ENCODE measurements around the gene GATAD2A. TPM values are rescaled to one million over a fixed set of nuclear protein-coding genes. Genes with fewer than 3 reads are reported as not detected.

Gene GATAD2A
- total RNA-seq, 2 donors from 2014 or later = 27.7 to 32.9 TPM

GRCh38 chr19:19540715-19541515, 135.4 kb downstream of the GATAD2A start:
- Histone ChIP-seq H3K4me1 (peaks cover 0 to 41% of the 10 kb centered on the region in 2 donors), H3K9me3 (no peaks in the 10 kb centered on the region), H3K27ac (no peak overlapping the region), H3K4me3 (peak overlapping the region in 1 of 2 donors; percentile 34), H3K36me3 (no peaks in the 10 kb centered on the region), H3K27me3 (peaks cover 11 to 19% of the 10 kb centered on the region in 2 donors)
- no peak for TF ChIP-seq CTCF (IDR thresholded peaks at IDR 0.05)
- no peak for DNase-seq (ENCODE audit: low spot score)

- Histone ChIP-seq H3K27ac (no peak overlapping the region), H3K36me3 (no peaks in the 10 kb centered on the region), H3K27me3 (peaks cover 11 to 19% of the 10 kb centered on the region in 2 donors), H3K4me3 (no peak overlapping the region), H3K4me1 (peaks cover 0 to 44% of the 10 kb centered on the region in 2 donors), H3K9me3 (no peaks in the 10 kb centered on the region)
- TF ChIP-seq CTCF (IDR thresholded peaks at IDR 0.05) = no peak
- no peak for DNase-seq (ENCODE audit: low spot score)
Observed at GRCh38 chr19:19541616-19542015, 136.1 kb downstream of the GATAD2A start.

GRCh38 chr19:19542507-19542906, 137.0 kb downstream of the GATAD2A start:
- Histone ChIP-seq H3K4me3 (no peak overlapping the region), H3K27me3 (peaks cover 11 to 19% of the 10 kb centered on the region in 2 donors), H3K36me3 (no peaks in the 10 kb centered on the region), H3K9me3 (no peaks in the 10 kb centered on the region), H3K4me1 (peaks cover 0 to 48% of the 10 kb centered on the region in 2 donors), H3K27ac (no peak overlapping the region)
- no peak for DNase-seq (ENCODE audit: low spot score)
- no peak for TF ChIP-seq CTCF (IDR thresholded peaks at IDR 0.05)

- Histone ChIP-seq H3K27ac (no peak overlapping the region), H3K4me3 (no peak overlapping the region), H3K4me1 (peaks cover 0 to 48% of the 10 kb centered on the region in 2 donors), H3K9me3 (no peaks in the 10 kb centered on the region), H3K27me3 (peaks cover 11 to 19% of the 10 kb centered on the region in 2 donors), H3K36me3 (no peaks in the 10 kb centered on the region)
- TF ChIP-seq CTCF (IDR thresholded peaks at IDR 0.05) = no peak
- no peak for DNase-seq (ENCODE audit: low spot score)
Observed at GRCh38 chr19:19543101-19543500, 137.6 kb downstream of the GATAD2A start.

GRCh38 chr19:19543640-19544039, 138.2 kb downstream of the GATAD2A start:
- no peak for DNase-seq (ENCODE audit: low spot score)
- H3K4me3 ChIP-seq = no peak overlapping the region
- peaks cover 0 to 47% of the 10 kb centered on the region in 2 donors for H3K4me1 ChIP-seq
- H3K36me3 ChIP-seq = no peaks in the 10 kb centered on the region
- peaks cover 11 to 19% of the 10 kb centered on the region in 2 donors for H3K27me3 ChIP-seq
- H3K27ac ChIP-seq = no peak overlapping the region
- no peaks in the 10 kb centered on the region for H3K9me3 ChIP-seq
- TF ChIP-seq CTCF (IDR thresholded peaks at IDR 0.05) = no peak
